ENCODE results near the gene ZGPAT.
A peak's percentile ranks its signal among the peaks of the same experiment; 100 is the strongest.

The ZGPAT gene

GRCh38 chr20:63740070-63740626 is 32.3 kb downstream of the ZGPAT start:
- peak overlapping the region; percentile 56 to 70 for H3K4me3 ChIP-seq (replicated peaks in 1 of 2; ENCODE audit: low read depth in 2 of 2, low read length in 2 of 2)
- DNase-seq (ENCODE audit: low read depth in 2 of 2), result peak; percentile 14 to 46

GRCh38 chr20:63740627-63741353 is 33.0 kb downstream of the ZGPAT start:
- H3K4me3 ChIP-seq (replicated peaks in 1 of 2; ENCODE audit: low read depth in 2 of 2, low read length in 2 of 2), result peak overlapping the region; percentile 56 to 70
- TF ChIP-seq CTCF (IDR thresholded peaks at IDR 0.05; ENCODE audit: low read depth, low read length), result no peak

More at GRCh38 chr20:63740070-63740626, 32.3 kb downstream of the ZGPAT start:
- TF ChIP-seq CTCF (IDR thresholded peaks at IDR 0.05; ENCODE audit: low read depth, low read length), result no peak

GRCh38 chr20:63741354-63741675 is 33.5 kb downstream of the ZGPAT start:
- DNase-seq (ENCODE audit: low read depth in 2 of 2), result no peak
- peak overlapping the region; percentile 56 to 70 for H3K4me3 ChIP-seq (replicated peaks in 1 of 2; ENCODE audit: low read depth in 2 of 2, low read length in 2 of 2)
- TF ChIP-seq CTCF (IDR thresholded peaks at IDR 0.05; ENCODE audit: low read depth, low read length), result no peak

More at GRCh38 chr20:63740627-63741353, 33.0 kb downstream of the ZGPAT start:
- DNase-seq (ENCODE audit: low read depth in 2 of 2), result peak; percentile 89 to 95

- H3K4me3 ChIP-seq (replicated peaks in 1 of 2; ENCODE audit: low read depth in 2 of 2, low read length in 2 of 2), result peak overlapping the region; percentile 56 to 70
- DNase-seq (ENCODE audit: low read depth in 2 of 2), result no peak
- no peak for TF ChIP-seq CTCF (IDR thresholded peaks at IDR 0.05; ENCODE audit: low read depth, low read length)
These were observed 34.0 kb downstream of the ZGPAT start for GRCh38 chr20:63741676-63742380.

- no peak for DNase-seq (ENCODE audit: low read depth in 2 of 2)
- TF ChIP-seq CTCF (IDR thresholded peaks at IDR 0.05; ENCODE audit: low read depth, low read length), result no peak
- H3K4me3 ChIP-seq (replicated peaks in 1 of 2; ENCODE audit: low read depth in 2 of 2, low read length in 2 of 2), result no peak overlapping the region
These were observed 34.7 kb downstream of the ZGPAT start for GRCh38 chr20:63742381-63743024.

- no peak for DNase-seq (ENCODE audit: low read depth in 2 of 2)
- TF ChIP-seq CTCF (IDR thresholded peaks at IDR 0.05; ENCODE audit: low read depth, low read length), result no peak
- H3K4me3 ChIP-seq (replicated peaks in 1 of 2; ENCODE audit: low read depth in 2 of 2, low read length in 2 of 2), result no peak overlapping the region
These were observed 35.6 kb downstream of the ZGPAT start for GRCh38 chr20:63743210-63743970.
